ENCODE data around the gene HIVEP2. TPM values are rescaled to one million over a fixed set of nuclear protein-coding genes. Genes with fewer than 3 reads are reported as not detected.
A peak's percentile ranks its signal among the peaks of the same experiment; 100 is the strongest.

The HIVEP2 gene
- total and polyA plus RNA-seq, 2 donors, result 7.6 to 17.0 TPM

DNA sequence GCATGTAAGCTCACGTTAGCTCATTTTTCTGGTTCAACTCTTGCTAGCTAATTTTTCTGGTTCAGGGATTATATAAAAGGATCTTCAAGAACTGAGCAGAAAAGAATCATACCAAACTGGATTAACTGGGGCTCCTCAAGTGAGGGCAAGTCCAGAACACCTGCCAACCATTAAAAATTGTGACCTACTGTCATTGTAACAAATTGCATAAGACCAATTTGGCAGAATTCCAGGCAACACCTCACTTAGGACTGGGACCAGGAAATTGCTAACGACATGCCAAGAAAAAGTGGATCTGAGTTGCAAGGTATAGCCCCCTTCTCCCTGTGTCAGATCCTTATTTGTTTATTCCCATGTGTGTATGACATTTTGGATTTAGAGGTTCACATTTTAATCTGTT lies 216.6 kb downstream of the HIVEP2 start:
- no peaks in the 10 kb centered on the region for H3K4me1 ChIP-seq (ENCODE audit: insufficient read depth)
- H3K36me3 ChIP-seq (ENCODE audit: insufficient read depth), result no peaks in the 10 kb centered on the region
- WGBS, result 68% methylated on average over 2 of the region's 2 CpGs
- no peak overlapping the region for H3K4me3 ChIP-seq (ENCODE audit: low read depth, low read length)
- DNase-seq (ENCODE audit: extremely low spot score), result peak; percentile 26
- no peak overlapping the region for H3K27ac ChIP-seq (ENCODE audit: low read depth)

DNA sequence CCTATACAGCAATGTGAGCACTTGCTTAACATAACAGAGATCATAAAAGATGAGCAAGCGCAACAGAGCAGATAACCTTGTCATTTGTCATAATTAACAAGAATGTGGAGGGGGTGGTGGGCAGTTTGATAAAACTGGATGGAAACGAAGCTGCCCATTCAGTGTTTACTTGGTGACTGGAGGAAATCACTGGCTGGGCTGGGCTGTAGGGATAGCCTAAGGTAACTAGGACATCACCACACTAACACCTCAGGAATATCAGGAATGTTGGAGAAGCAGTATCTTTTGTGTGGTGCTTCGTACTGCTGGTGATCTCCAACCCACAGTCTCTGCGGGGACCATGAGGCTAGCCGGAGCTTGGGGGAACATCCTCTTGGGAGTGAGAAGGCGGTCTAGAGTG lies 218.4 kb downstream of the HIVEP2 start:
- Histone ChIP-seq H3K27ac (ENCODE audit: low read depth) (no peak overlapping the region), H3K4me1 (ENCODE audit: insufficient read depth) (no peaks in the 10 kb centered on the region), H3K4me3 (ENCODE audit: low read depth, low read length) (no peak overlapping the region), H3K36me3 (ENCODE audit: insufficient read depth) (no peaks in the 10 kb centered on the region)
- WGBS, result 93% methylated on average over 6 of the region's 6 CpGs
- DNase-seq (ENCODE audit: extremely low spot score), result no peak

DNA sequence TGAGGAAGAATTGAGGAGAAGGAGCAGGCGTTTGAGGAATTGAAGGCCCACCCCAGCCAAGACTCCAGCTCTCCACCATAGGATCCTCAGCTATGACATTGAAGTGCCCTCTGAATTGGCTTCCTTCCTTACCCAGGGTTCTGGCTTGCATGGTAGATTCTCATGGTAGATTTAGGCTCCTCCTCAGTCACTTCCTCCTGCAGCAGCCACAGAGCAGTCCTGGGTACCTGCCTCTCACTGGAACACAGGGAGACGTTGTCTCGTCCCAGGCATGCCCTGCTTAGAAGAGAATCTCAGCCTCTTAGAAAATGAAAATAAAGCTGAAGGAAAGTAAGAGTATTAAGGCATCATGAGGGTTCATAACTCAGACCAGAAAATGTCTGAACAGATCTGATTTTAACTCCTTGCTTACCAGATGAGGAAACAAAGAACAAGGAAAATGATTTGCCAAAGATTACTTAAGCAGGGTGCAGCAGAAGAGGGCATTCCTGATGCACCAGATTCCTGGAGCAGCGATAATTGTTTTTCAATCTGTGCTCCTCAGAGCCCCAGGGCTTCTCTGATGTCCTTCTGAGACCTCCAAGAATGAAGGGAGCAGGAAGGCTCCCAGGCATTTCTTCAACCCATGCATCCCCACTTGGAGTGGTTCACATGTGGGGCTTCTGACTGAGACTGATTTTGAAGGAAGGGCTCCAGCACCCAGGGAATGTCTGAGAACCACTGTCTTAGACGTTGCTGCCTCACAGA lies 219.8 kb downstream of the HIVEP2 start:
- Histone ChIP-seq H3K27ac (ENCODE audit: low read depth) (no peak overlapping the region), H3K4me1 (ENCODE audit: insufficient read depth) (no peaks in the 10 kb centered on the region), H3K36me3 (ENCODE audit: insufficient read depth) (no peaks in the 10 kb centered on the region), H3K4me3 (ENCODE audit: low read depth, low read length) (no peak overlapping the region)
- DNase-seq (ENCODE audit: extremely low spot score), result no peak
- 79% methylated on average over 5 of the region's 5 CpGs for WGBS

DNA sequence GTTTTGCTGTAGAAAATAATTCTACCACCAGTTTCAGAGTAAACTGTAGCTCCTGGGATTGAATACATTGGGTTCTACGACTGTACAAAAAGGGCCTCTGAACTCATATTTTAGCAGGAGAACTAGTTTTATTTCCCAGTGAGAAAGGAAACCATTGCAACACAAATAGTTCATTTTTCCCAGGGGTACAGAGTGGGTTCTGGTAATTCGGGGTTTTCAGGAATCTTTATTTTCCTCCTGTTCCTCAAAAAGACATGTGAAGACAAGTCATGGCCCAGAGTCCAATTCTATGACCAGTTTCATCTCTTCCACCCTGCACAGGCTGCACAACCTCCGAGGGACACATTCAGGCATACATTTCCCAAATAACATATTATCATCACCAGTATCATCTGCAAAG lies 222.1 kb downstream of the HIVEP2 start:
- no peak overlapping the region for H3K4me3 ChIP-seq (ENCODE audit: low read depth, low read length)
- no peak overlapping the region for H3K27ac ChIP-seq (ENCODE audit: low read depth)
- H3K4me1 ChIP-seq (ENCODE audit: insufficient read depth), result no peaks in the 10 kb centered on the region
- H3K36me3 ChIP-seq (ENCODE audit: insufficient read depth), result no peaks in the 10 kb centered on the region
- 84% methylated on average over 3 of the region's 3 CpGs for whole genome bisulfite sequencing
- DNase-seq (ENCODE audit: extremely low spot score), result no peak

DNA sequence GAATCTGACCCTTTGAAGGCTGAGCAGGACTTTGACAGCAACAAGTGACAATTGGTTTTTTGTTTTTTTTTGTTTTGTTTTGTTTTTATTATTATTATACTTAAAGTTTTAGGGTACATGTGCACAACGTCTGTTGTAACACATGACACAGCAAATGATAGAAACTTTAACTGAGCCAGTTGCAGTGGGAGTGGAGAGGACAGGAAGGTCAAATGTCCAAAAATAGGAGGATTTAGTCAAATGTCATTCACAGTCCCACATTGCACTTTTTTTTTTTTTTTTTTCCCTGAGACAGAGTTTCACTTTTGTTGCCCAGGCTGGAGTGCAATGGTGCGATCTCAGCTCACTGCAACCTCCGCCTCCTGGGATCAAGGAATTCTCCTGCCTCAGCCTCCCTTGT lies 223.0 kb downstream of the HIVEP2 start:
- H3K4me3 ChIP-seq (ENCODE audit: low read depth, low read length), result no peak overlapping the region
- DNase-seq (ENCODE audit: extremely low spot score), result no peak
- WGBS, result 79% methylated on average over 3 of the region's 3 CpGs
- no peak overlapping the region for H3K27ac ChIP-seq (ENCODE audit: low read depth)
- H3K36me3 ChIP-seq (ENCODE audit: insufficient read depth), result no peaks in the 10 kb centered on the region
- H3K4me1 ChIP-seq (ENCODE audit: insufficient read depth), result no peaks in the 10 kb centered on the region

DNA sequence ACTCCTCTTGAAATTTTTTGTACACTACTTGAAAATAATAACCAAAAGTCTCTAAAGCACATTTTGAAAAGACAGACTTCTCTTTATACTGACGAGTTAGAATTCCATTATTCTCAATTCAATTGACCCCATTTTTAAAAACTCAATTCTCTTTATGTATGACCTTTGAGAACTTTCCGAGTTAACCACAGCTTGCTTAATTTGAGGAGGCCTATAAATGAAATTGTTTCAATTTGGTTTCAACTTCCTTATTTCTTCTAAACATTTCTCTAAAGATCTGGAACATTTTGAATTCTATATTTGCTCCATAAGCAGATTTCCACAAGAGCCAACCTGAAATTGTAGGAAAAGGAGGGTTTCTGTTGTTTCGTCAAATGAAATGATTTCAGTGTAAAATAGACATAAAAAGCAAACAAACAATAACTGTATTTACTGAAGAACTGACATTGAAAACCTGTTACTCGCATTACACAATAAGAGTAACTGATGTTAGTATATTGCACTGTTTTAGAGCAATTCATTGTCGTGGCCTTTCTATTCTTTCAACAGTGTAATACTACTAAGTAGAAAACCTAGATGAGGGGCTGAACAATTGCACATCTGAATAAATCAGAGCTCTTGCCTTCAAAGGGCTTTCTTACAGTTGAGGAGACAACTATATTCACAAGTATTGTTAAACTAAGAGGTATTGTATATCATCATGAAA lies 223.6 kb downstream of the HIVEP2 start:
- Histone ChIP-seq H3K36me3 (ENCODE audit: insufficient read depth) (no peaks in the 10 kb centered on the region), H3K4me1 (ENCODE audit: insufficient read depth) (no peaks in the 10 kb centered on the region), H3K4me3 (ENCODE audit: low read depth, low read length) (no peak overlapping the region), H3K27ac (ENCODE audit: low read depth) (no peak overlapping the region)
- DNase-seq (ENCODE audit: extremely low spot score), result no peak
- 84% methylated on average over 5 of the region's 5 CpGs for WGBS

DNA sequence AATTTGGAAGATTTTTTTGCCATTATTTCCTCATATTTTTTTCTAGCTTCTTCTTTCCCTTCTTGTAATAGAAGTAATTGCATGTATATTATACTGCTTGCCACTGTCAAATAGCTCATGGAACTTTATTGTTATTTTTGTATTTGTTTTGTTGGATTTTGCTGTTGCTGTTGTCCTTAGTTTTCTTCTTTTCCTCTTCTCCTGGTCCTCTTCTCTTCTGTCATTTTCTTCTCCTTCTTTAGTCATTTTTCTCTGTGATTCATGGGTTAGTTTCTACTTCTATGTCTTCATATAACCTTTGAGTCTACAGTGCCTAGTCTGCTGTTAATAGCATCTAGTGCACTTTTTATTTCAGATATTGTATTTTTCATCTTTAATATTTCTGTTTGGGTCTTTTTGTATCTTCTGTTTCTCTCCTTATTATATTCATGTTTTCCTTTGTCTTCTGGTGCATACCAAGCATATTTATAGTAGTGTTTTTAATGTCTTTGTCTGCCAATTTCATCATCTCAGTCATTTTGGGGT lies 226.2 kb downstream of the HIVEP2 start:
- Histone ChIP-seq H3K36me3 (ENCODE audit: insufficient read depth) (no peaks in the 10 kb centered on the region), H3K4me3 (ENCODE audit: low read depth, low read length) (no peak overlapping the region), H3K27ac (ENCODE audit: low read depth) (no peak overlapping the region), H3K4me1 (ENCODE audit: insufficient read depth) (no peaks in the 10 kb centered on the region)
- DNase-seq (ENCODE audit: extremely low spot score), result no peak

DNA sequence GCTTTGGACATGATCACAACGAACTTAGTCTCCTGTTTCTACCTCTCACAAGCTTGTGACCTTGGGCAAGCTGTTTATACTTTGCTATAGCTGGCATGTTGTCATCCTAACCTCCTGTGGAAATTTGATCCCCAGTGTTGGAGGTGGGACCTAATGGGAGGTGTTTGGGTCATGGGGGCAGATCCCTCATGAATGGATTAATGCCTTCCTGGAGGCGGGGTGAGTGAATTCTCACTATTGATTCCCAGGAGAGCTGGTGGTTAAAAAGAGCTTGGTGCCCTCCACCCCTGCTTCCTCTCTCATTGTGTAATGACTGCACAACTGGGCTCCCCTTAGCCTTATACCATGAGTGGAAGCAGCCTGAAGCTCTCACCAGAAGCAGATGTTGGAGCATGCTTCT lies 228.9 kb downstream of the HIVEP2 start:
- Histone ChIP-seq H3K4me1 (ENCODE audit: insufficient read depth) (no peaks in the 10 kb centered on the region), H3K27ac (ENCODE audit: low read depth) (no peak overlapping the region), H3K36me3 (ENCODE audit: insufficient read depth) (no peaks in the 10 kb centered on the region), H3K4me3 (ENCODE audit: low read depth, low read length) (no peak overlapping the region)
- 68% methylated on average over 2 of the region's 2 CpGs for WGBS
- no peak for DNase-seq (ENCODE audit: extremely low spot score)

DNA sequence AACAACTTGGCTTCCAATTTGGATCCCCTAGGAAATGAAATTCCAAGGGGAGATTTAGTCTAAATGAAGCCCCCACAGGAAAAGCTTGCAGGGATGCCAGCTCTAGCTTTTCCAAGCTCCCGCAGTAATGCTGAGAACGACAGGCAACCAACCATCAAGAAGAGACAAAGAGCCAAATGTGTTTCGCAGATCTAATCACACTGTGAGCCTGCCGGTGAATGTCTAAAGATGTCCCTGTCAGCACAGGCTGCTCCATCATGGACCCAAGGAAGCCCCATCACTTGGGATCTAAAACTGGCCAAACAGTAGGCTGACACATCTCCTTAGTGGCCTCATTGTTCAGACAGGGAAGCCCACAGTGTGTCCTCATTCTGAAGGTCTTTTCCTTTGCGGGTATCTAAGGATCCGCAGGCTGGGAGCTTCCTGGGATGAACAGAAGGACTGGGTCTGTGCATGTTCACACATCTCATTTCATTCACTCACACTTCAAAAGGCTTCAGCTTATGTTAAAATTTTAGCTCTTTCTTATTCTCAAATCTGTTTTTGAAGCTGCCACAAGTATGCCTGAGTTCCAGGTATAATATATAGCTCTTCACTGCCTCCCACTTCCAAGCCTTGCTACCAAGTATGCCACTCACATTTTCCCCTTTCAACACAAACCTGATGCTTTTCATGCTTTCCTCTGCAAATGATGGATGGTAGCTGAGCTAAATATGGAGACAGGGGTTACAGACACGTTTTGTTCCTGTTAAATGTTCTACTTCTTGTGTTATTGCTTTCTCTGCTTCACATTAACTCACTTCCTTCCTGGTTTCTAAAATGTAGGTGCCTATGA lies 229.8 kb downstream of the HIVEP2 start:
- no peaks in the 10 kb centered on the region for H3K4me1 ChIP-seq (ENCODE audit: insufficient read depth)
- H3K27ac ChIP-seq (ENCODE audit: low read depth), result no peak overlapping the region
- WGBS, result 70% methylated on average over 7 of the region's 7 CpGs
- no peak overlapping the region for H3K4me3 ChIP-seq (ENCODE audit: low read depth, low read length)
- DNase-seq (ENCODE audit: extremely low spot score), result no peak
- no peaks in the 10 kb centered on the region for H3K36me3 ChIP-seq (ENCODE audit: insufficient read depth)

DNA sequence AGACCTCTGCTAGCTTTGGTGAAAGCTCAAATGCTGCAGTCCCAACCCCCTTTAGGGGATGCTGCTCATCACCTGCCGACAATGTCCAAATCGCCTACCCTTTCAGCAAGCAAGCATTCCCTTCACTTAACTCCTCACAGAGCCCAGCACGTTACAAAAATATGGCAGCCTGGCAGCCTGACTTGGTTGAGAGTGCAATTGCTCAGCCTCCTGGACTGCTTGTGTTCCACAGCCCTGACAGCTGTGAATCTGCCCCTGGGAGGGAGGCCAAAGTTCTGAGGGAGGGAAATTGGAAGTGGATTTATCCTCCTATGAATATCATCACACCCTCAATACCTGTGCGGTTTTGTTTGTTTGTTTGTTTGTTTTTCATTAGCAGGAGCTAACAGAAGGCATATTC lies 231.0 kb downstream of the HIVEP2 start:
- no peaks in the 10 kb centered on the region for H3K36me3 ChIP-seq (ENCODE audit: insufficient read depth)
- no peak overlapping the region for H3K27ac ChIP-seq (ENCODE audit: low read depth)
- DNase-seq (ENCODE audit: extremely low spot score), result no peak
- H3K4me1 ChIP-seq (ENCODE audit: insufficient read depth), result no peaks in the 10 kb centered on the region
- no peak overlapping the region for H3K4me3 ChIP-seq (ENCODE audit: low read depth, low read length)
- WGBS, result 80% methylated on average over 4 of the region's 4 CpGs

DNA sequence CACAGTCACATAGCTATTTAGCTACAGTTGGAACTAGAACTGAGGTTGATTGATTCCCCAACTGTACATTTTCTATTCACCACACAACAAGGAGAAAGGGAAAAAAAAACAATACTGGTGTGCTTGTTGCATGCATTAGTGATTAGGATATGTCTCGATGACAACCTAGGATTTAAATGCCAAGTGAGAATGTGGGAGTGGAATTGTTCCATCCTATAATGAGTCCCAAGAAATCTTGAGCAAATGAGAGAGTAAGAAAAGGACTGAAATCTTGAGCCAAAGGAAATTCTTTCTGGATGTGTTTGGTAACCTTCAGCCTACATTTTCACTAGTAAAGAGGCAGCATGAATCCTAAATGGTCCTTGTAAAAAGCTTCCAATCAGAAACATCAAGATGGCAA lies 232.7 kb downstream of the HIVEP2 start:
- Histone ChIP-seq H3K4me3 (ENCODE audit: low read depth, low read length) (no peak overlapping the region), H3K36me3 (ENCODE audit: insufficient read depth) (no peaks in the 10 kb centered on the region), H3K27ac (ENCODE audit: low read depth) (no peak overlapping the region), H3K4me1 (ENCODE audit: insufficient read depth) (no peaks in the 10 kb centered on the region)
- WGBS, result 75% methylated on average over 1 of the region's 1 CpG
- no peak for DNase-seq (ENCODE audit: extremely low spot score)

DNA sequence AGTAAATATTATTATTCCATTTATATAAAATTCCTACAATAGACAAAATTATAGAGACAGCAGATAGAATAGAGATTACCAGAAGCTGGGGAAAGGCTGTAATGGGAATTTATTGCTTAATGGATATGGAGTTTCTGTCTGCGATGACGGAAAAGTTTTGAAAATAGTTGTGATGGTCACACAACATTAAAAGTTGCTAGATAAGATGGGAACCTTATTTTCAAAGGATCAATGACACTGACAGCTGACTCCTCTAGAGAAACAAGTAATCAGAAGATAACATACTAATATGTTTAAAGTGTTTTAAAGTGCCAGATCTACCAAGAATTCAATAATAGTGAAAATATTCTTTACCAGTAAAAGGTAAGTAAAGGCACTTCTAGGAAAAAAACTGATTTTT lies 236.3 kb downstream of the HIVEP2 start:
- Histone ChIP-seq H3K4me1 (ENCODE audit: insufficient read depth) (no peaks in the 10 kb centered on the region), H3K4me3 (ENCODE audit: low read depth, low read length) (no peak overlapping the region), H3K27ac (ENCODE audit: low read depth) (no peak overlapping the region), H3K36me3 (ENCODE audit: insufficient read depth) (no peaks in the 10 kb centered on the region)
- no peak for DNase-seq (ENCODE audit: extremely low spot score)
- 93% methylated on average over 2 of the region's 2 CpGs for WGBS

DNA sequence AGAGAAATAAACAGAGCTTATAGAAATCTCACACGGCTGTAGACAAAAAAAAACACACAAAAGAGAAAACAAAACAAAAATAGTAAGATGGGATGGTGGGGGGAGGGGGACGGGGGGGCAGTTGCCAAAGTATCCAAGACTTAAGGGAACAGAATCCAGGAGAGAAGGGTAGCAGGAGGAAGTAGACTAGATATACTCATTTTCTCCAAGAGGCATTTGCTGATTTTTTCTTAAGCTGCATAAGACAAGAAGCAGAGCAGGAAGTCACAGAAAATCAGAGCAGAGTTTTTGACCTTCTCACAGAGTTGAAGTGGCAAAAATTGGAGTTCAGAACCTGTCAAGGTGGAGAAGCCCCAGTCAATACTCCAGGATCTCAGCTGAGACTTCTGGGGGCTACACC lies 237.7 kb downstream of the HIVEP2 start:
- Histone ChIP-seq H3K27ac (ENCODE audit: low read depth) (no peak overlapping the region), H3K4me3 (ENCODE audit: low read depth, low read length) (no peak overlapping the region), H3K36me3 (ENCODE audit: insufficient read depth) (no peaks in the 10 kb centered on the region), H3K4me1 (ENCODE audit: insufficient read depth) (no peaks in the 10 kb centered on the region)
- WGBS, result 42% methylated on average over 2 of the region's 2 CpGs
- no peak for DNase-seq (ENCODE audit: extremely low spot score)

DNA sequence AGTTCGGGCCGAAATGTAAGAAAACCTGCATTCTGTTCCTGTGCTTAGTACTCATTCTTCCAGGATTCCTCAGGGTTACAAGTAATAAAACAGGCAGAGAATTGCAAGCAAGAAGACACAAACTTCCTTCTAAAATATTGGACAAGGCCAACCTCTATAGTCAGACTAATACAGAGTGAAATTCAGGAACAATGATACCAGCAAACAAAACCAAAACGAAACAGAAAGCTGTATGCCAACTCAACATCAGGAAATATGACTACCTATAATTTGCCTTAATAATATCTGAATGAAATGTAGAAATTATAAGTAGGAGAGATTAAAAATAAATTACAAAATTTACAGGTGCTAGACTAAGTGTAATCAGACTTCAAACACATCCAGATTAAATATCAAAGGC lies 238.8 kb downstream of the HIVEP2 start:
- Histone ChIP-seq H3K4me1 (ENCODE audit: insufficient read depth) (no peaks in the 10 kb centered on the region), H3K27ac (ENCODE audit: low read depth) (no peak overlapping the region), H3K4me3 (ENCODE audit: low read depth, low read length) (no peak overlapping the region), H3K36me3 (ENCODE audit: insufficient read depth) (no peaks in the 10 kb centered on the region)
- DNase-seq (ENCODE audit: extremely low spot score), result no peak
- 88% methylated on average over 3 of the region's 3 CpGs for WGBS

Data from urinary bladder (tissue), 4 donors.